ENCODE results near the gene EEF1A2. TPM values are rescaled to one million over a fixed set of nuclear protein-coding genes. Genes with fewer than 3 reads are reported as not detected.
A peak's percentile ranks its signal among the peaks of the same experiment; 100 is the strongest.

EEF1A2 gene
- total RNA-seq, 1 experiment from 2014 or later, result 30.7 TPM

DNA sequence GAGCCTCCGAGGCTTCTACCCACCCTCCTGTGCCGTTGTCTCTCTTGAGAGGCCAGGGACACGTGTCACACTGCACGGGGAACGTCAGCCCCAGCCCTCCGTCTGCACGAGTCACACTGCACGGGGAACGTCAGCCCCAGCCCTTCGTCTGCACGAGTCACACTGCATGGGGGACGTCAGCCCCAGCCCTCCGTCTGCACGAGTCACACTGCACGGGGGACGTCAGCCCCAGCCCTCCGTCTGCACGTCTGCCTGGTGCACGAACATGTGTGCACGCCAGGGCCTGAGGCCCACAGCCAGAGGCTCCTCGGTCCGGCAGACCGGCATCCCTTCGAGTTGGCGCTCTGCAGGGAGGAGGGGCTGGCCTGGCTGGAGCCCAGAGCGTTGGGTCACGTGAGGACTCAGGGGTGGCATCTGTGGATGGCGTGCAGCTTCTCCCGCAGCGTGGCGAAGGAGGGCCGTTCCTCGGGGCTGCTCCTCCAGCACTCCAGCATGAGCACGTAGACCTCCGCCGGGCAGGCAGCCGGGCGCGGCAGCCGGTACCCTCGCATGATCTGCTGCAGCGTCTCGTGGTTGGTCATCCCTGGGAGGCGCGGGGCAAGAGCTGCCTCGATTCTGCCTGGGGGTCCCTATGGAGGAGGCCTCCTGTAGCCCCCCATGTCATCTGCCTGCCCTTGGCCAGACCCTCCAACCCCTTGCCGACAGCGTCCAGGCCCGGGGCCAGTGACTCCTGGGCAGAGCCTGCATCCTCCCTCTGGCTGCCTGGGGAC lies 41.7 kb upstream of the EEF1A2 start:
- Histone ChIP-seq H3K27me3 (ENCODE audit: control insufficient read depth, insufficient read depth, low read length) (no peaks in the 10 kb centered on the region), H3K4me3 (ENCODE audit: insufficient read depth, low read depth, low read length) (no peak overlapping the region), H3K36me3 (replicated peaks; ENCODE audit: control insufficient read depth, insufficient read depth, low read length) (no peaks in the 10 kb centered on the region)
- no peak for DNase-seq

DNA sequence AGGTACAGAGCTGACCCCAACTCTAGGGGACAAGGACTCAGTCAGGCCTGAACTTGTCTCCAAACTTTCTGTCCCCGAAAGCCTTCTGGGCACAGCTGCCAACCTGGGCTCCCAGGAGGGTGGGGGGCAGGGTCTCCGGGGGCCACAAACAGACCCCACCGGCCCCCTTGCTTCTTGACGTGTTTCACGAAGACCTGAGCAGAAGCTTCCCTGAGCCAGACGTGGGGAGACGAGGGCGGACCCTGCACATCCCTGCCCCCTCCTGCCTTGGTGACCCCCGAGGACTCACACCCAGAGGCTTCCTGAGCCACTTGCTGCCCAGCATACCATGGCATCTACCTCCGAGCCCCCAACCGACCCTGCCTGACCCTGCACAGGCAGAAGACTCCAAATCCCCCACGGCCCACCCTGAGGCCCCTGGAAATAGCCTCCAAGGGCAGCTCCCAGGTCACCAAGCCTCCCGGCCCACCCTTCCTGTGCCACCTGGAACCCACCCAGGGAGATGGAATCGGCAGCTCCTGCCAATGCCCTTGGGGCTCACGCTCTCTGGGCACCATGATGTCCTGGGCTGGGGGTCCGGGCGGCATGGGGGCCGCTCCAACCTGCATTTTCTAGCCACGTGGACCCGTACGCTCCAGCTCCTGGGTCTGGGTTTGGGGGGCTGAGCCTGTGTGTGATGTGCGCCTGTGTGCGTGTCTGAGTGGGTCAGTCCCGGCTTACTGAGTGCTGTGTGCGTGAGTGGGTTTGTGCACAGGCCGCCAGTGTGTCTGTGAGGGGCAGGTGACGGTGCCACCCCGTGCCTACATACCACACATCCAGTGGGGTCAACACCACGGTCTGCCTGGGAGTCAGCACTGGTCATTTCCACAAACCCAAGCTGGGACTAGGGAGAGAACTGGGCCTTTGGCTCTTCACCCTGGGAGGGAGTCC lies 40.8 kb upstream of the EEF1A2 start:
- Histone ChIP-seq H3K27me3 (ENCODE audit: control insufficient read depth, insufficient read depth, low read length) (no peaks in the 10 kb centered on the region), H3K36me3 (replicated peaks; ENCODE audit: control insufficient read depth, insufficient read depth, low read length) (no peaks in the 10 kb centered on the region), H3K4me3 (ENCODE audit: insufficient read depth, low read depth, low read length) (no peak overlapping the region)
- DNase-seq, result no peak

DNA sequence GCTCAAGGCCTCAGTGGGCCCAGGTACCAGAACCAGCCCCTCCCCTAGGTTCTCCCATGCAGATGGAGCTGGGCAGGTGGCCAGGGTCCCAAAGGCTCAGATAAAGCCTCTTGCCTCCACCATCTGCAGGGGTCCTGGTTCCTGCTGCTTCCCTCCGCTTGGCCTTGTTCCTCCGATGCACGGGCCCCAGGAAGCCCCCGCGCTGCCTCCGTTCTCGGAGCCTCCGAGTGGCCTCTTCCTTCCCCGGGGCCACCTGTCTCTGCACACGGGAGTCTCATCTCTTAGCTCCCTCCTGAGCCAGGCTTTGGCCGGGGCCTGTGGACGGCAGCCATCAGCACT lies 40.2 kb upstream of the EEF1A2 start:
- Histone ChIP-seq H3K4me3 (ENCODE audit: insufficient read depth, low read depth, low read length) (no peak overlapping the region), H3K27me3 (ENCODE audit: control insufficient read depth, insufficient read depth, low read length) (no peaks in the 10 kb centered on the region)
- DNase-seq, result no peak

DNA sequence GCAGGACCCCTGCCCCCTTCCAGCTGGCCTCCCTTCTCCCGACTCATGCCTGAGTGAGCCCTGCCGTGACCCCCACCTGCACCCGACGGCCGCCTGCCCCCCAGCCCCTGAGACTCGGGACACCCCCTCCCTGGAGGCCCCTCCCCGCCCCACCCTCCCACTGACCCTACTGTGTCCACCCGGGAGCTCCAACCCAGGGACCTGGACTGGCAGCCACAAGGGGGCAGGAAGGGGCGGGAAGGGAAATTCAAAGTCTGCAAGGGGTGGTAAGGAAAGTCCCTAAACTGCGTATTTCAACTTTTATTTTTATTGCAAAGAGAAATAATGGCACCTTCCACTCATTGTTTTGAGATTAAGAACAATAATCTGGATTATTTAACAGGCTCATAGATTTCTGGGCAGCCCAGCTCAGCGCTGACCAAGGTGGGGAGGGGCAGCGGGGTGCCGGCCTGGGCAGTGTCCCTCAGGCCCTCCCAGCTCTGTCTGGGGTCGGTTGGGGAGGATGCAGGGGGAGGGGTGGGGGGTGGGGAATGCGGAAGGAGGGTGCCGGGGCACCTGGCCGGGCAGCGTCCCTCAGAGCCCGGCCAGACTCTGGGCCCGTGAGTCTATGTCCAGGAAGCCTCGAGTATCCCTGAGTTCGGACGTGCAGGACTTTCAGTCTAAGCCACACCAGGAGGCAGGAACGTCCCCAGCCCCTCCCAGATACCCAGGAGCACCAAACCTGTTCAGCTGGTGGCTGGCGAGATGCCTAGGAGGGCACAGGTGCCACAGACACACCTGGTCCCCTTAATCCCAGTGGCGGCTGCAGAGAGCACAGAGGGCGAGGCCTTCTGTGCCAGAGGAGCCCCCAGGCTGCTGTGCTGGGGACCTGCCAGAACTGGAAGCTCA lies 39.6 kb upstream of the EEF1A2 start:
- no peaks in the 10 kb centered on the region for H3K36me3 ChIP-seq (replicated peaks; ENCODE audit: control insufficient read depth, insufficient read depth, low read length)
- H3K27me3 ChIP-seq (ENCODE audit: control insufficient read depth, insufficient read depth, low read length), result no peaks in the 10 kb centered on the region
- H3K4me3 ChIP-seq (ENCODE audit: insufficient read depth, low read depth, low read length), result peak overlapping the region; percentile 21
- DNase-seq, result peak; percentile 84

More for the DNA sequence above, 40.2 kb upstream of the EEF1A2 start:
- H3K36me3 ChIP-seq (replicated peaks; ENCODE audit: control insufficient read depth, insufficient read depth, low read length), result no peaks in the 10 kb centered on the region

DNA sequence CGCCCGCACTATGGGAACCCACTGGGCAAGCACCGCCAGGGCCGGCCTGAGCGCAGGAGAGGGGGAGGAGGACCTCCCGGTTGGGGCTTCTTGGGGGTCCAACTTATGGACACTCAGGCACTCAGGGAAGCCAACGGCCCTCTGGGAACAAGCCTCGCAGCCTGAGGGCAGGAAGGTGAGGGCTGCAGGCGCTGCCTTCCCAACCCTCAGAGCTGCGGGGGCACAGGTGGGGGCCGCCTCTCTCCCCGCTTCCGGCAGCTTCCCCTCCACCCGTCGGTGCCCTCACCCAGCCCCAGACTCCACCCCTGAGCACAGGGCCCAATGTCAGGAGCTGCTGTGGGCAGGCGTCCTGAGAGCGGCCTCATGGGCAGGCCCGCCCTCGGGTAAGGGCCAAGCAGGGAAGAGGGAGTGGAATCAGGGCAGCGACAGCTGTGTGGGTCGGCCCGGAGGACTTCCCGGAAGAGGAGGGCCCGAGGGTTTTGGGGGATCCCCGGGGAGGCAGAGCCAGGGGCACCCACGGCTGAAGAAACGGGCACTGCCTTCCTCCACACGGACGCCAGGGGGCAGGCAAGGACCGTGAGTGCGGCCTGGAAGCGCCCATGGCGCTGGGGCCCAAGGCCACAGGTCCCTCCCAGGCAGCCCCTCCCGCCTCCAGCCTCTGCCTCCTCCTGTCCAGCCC lies 38.8 kb upstream of the EEF1A2 start:
- Histone ChIP-seq H3K27me3 (ENCODE audit: control insufficient read depth, insufficient read depth, low read length) (no peaks in the 10 kb centered on the region), H3K36me3 (replicated peaks; ENCODE audit: control insufficient read depth, insufficient read depth, low read length) (no peaks in the 10 kb centered on the region), H3K4me3 (ENCODE audit: insufficient read depth, low read depth, low read length) (peak overlapping the region; percentile 21)
- peak; percentile 100 for DNase-seq

DNA sequence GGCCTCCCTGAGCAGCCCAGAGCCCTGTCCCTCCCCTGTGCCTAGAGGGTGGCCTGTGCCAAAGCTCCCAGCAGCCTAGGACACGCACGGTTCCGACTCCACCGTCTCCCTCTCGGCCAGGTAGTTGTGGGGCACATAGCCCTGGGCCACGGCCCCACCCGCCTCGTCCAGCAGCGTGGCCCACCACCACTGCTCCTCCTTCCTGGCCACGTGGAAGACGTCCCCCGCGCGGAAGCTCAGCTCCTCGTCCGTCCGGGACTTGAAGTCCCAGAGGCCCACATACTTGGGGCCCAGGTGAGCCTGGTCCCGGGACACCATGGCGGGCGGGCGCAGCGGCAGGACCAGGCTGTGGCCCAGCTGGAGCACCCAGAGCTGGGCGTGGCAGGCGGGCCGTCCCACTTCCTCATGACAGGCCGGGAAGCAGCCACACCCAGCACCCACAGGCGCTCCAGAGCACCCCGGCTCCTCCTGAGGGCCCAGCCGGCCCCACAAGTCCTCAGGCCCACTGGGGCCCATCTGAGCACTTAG lies 38.2 kb upstream of the EEF1A2 start, which contains the start of gene PTK6:
PTK6 (minus strand) TSS at position 380 of the 528 bp plus-strand sequence; CDS start at position 318, 62 bp downstream.
- Histone ChIP-seq H3K27me3 (ENCODE audit: control insufficient read depth, insufficient read depth, low read length) (no peaks in the 10 kb centered on the region), H3K36me3 (replicated peaks; ENCODE audit: control insufficient read depth, insufficient read depth, low read length) (no peaks in the 10 kb centered on the region), H3K4me3 (ENCODE audit: insufficient read depth, low read depth, low read length) (peak within 1 kb of the TSS; percentile 21)
- DNase-seq, result no peak

DNA sequence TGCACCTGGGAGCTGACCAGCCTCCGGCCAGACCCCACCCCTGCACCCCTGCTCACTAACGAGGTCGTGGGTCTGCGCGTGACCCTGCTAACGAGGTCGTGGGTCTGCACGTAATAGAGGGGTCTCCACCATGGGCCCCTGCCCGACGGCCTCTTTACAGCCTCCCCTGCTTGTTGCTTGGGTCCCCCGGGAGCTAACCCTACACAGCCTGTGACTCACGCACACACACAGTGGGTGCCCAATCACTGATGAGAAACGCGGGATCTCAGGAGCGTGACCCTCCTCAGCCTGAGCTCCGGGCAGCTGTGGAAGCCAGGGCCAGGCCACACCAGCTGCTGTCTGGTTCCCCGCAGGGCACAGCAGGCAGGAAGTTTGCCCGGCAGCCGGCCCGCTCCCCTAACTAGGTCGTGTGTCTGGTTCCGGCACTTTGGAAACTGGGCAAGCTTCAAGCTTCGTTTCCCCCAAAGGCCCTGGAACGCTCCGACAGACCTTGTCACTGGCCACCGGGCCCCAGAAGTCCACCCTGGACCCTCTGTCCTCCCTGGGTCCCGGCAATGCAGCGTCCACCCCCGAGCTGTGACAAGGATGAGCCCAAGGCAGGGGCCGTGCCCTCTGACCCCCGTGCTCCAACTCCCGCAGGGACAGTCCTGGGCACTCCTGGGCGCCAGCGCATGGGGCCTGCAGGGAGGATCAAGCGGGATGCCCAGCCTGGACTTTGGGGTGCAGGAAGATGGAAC lies 37.5 kb upstream of the EEF1A2 start:
- no peak for DNase-seq
- Histone ChIP-seq H3K36me3 (replicated peaks; ENCODE audit: control insufficient read depth, insufficient read depth, low read length) (no peaks in the 10 kb centered on the region), H3K4me3 (ENCODE audit: insufficient read depth, low read depth, low read length) (no peak overlapping the region), H3K27me3 (ENCODE audit: control insufficient read depth, insufficient read depth, low read length) (no peaks in the 10 kb centered on the region)

DNA sequence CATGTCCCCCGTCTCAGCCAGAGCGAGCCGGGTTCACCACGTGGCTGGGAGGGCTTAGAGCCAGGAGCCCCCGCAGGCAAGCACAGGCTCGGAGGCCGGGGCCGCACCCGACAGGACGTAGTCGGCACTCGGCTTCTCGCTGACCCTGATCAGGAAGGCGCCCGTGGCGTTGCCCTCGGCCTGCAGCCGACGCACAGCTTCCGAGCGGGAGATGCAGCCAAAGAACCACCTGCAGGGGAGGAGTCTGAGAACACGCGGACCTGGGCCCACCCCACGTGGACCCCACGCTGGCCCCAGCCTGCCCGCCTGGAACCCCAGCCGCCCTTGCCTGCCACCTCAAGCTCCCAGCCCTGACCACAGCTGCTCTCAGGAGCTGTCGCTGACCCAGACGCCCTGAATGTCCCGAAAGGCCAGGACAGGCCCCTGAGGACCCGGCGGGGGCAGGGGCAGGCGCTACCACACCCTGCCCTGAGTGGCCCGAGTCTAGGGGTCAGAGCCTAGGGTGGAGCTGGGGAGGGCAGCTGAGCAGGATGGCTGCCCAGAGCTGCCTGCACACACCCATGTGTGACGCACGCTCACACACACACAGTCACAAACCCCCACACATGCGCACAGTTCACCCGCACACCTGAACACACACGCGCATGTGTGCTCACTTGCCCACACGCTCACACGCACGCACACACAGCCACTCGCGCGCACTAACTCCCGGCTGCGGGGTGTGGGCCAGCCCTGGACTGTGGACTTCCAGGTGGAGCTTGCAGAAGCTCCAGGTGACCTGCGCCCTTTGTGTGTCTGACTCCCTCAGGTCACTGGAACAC lies 36.2 kb upstream of the EEF1A2 start:
- no peaks in the 10 kb centered on the region for H3K36me3 ChIP-seq (replicated peaks; ENCODE audit: control insufficient read depth, insufficient read depth, low read length)
- no peak overlapping the region for H3K4me3 ChIP-seq (ENCODE audit: insufficient read depth, low read depth, low read length)
- H3K27me3 ChIP-seq (ENCODE audit: control insufficient read depth, insufficient read depth, low read length), result no peaks in the 10 kb centered on the region
- DNase-seq, result no peak

DNA sequence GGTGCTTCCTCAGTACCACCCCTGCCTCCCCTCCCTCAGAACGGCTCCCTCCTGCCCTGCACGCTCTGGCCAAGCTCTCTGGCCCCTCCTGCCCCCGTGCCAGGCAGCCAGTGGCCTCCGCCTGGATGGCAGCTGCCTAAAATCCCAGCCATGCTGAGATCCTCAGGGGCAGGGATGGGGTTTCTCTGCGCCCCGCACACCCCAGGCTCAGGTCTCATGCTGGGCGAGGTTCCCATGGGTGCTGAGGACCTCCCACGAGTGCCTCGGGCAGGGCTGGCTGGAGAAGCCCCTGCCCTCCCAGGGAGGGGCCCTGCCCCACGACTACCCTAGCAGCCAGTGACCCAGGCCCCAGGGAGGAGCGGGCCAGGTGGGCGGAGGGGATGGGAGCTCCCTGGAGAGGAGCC lies 35.5 kb upstream of the EEF1A2 start:
- peak; percentile 80 for DNase-seq
- no peak overlapping the region for H3K4me3 ChIP-seq (ENCODE audit: insufficient read depth, low read depth, low read length)
- no peaks in the 10 kb centered on the region for H3K36me3 ChIP-seq (replicated peaks; ENCODE audit: control insufficient read depth, insufficient read depth, low read length)
- H3K27me3 ChIP-seq (ENCODE audit: control insufficient read depth, insufficient read depth, low read length), result no peaks in the 10 kb centered on the region

DNA sequence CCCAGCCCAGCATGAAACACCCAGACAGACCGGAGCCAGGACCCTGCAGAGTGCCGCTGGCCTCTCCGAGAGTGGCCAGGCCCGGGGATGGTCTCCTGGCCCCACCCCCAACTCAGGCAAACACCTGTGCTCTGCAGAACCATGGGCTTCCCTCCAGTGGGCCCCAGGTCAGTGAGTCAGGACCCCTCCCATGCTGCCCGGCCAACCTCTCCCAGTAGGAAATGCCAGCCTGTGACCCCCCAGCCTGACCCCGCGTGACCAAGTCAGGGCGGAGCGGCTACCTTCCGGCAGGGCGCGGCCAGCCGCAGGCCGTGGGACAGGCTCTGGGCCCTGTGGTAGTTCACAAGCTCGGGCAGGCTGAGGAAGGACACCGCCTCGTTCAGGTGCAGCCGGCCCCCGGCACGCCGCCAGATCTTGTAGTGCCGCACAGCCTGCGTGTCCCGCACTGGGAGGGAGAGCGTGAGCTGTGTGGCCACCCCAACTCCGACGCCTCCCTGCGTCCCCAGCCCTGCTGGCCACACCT lies 35.0 kb upstream of the EEF1A2 start:
- H3K4me3 ChIP-seq (ENCODE audit: insufficient read depth, low read depth, low read length), result no peak overlapping the region
- DNase-seq, result peak; percentile 75
- no peaks in the 10 kb centered on the region for H3K27me3 ChIP-seq (ENCODE audit: control insufficient read depth, insufficient read depth, low read length)
- H3K36me3 ChIP-seq (replicated peaks; ENCODE audit: control insufficient read depth, insufficient read depth, low read length), result no peaks in the 10 kb centered on the region

DNA sequence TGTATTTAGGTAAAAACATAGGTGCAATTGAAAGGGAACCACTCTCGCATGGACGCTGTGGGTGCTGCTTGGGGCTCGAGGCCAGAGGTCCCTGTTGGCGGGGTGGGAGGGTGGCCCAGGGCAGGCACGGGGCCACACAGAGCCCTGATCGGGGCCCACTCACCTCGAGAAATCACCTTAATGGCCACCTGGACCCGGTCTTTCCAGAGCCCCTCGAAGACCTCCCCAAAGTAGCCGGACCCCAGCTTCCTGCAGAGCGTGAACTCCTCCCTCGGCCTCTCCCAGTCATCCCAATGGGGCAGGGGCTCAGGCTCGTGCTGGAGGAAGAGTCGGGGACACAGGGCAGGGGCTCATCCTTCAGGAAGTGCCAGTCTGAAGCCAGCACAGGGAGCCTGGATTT lies 34.5 kb upstream of the EEF1A2 start:
- Histone ChIP-seq H3K36me3 (replicated peaks; ENCODE audit: control insufficient read depth, insufficient read depth, low read length) (no peaks in the 10 kb centered on the region), H3K27me3 (ENCODE audit: control insufficient read depth, insufficient read depth, low read length) (no peaks in the 10 kb centered on the region), H3K4me3 (ENCODE audit: insufficient read depth, low read depth, low read length) (no peak overlapping the region)
- DNase-seq, result peak; percentile 61

DNA sequence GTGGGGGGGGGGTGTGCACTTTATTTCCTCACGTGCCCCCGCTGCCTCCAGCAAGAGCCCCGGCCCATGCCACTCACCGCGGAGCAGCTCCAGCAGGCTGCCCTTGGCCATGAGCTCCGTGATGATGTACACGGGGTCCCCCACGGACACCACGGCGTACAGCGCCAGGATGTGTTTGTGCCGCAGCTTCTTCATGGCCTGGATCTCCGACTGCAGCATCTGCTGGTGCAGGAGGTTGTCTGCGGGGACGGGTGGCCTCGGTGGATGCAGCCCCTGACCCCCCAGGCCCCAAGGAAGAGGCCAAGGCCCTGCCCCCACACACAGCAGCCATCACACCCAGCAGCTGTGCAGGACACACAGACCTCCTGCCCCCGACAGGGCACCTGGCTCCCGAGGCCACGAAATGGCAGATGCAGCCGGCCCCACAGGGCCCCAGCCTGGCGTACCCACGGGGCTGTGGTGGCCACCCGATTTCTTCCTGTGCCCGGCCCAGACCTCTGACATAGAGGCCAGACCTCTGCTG lies 33.6 kb upstream of the EEF1A2 start:
- H3K36me3 ChIP-seq (replicated peaks; ENCODE audit: control insufficient read depth, insufficient read depth, low read length), result no peaks in the 10 kb centered on the region
- H3K4me3 ChIP-seq (ENCODE audit: insufficient read depth, low read depth, low read length), result no peak overlapping the region
- peak; percentile 50 for DNase-seq
- H3K27me3 ChIP-seq (ENCODE audit: control insufficient read depth, insufficient read depth, low read length), result no peaks in the 10 kb centered on the region

Data from H7 (cell line).